Dendritic cell treated with granulocyte-macrophage colony-stimulating factor and Interleukin-4, amounts not matched to agents 40 ng/mL and 50 ng/mL, for 4 days (primary cell): ENCODE results near the gene ARHGAP8.
"Not testable (repeated sequence)": the region's sequence is repeated elsewhere in the genome, so short reads cannot be mapped to it uniquely, and the experiment has no call there.

Source experiments
- H3K27ac Mint-ChIP-seq: one replicate; pipeline ENCODE4 v1.8.0; 2022; ENCODE audit warnings: mild to moderate bottlenecking, mixed read lengths
- H3K27me3 Mint-ChIP-seq: one replicate; pipeline ENCODE4 v1.8.0; 2022; ENCODE audit warnings: mild to moderate bottlenecking, mixed read lengths
- H3K36me3 Mint-ChIP-seq: one replicate; pipeline ENCODE4 v1.8.0; 2022; ENCODE audit warnings: low read depth, mixed read lengths
- H3K4me1 Mint-ChIP-seq: one replicate; pipeline ENCODE4 v1.8.0; 2022; ENCODE audit warnings: low read depth, mixed read lengths
- H3K4me3 Mint-ChIP-seq: one replicate; pipeline ENCODE4 v1.8.0; 2022; ENCODE audit warnings: mild to moderate bottlenecking, moderate library complexity, mixed read lengths
- H3K9me3 Mint-ChIP-seq: one replicate; pipeline ENCODE4 v1.8.0; 2022; ENCODE audit warnings: mixed read lengths
- intact Hi-C: fragments of 100-400 bp; cut with micrococcal nuclease; formaldehyde crosslinking; loops from one replicate; pipeline ENCODE4 v1.15.0; 2022

ARHGAP8 gene

GRCh38 chr22:44782363-44782963 is 30.1 kb downstream of the ARHGAP8 start:
- Mint-ChIP-seq H3K4me1 (no peaks in the 10 kb centered on the region), H3K9me3 (no peaks in the 10 kb centered on the region), H3K4me3 (no peak overlapping the region), H3K36me3 (no peaks in the 10 kb centered on the region), H3K27ac (no peak overlapping the region), H3K27me3 (no peaks in the 10 kb centered on the region)
- intact Hi-C loops, result no loop called here

GRCh38 chr22:44783091-44783490 is 30.7 kb downstream of the ARHGAP8 start:
- intact Hi-C loops, result no loop called here
- Mint-ChIP-seq H3K27ac (no peak overlapping the region), H3K9me3 (no peaks in the 10 kb centered on the region), H3K27me3 (no peaks in the 10 kb centered on the region), H3K36me3 (no peaks in the 10 kb centered on the region), H3K4me1 (no peaks in the 10 kb centered on the region), H3K4me3 (no peak overlapping the region)

GRCh38 chr22:44783581-44783980 is 31.2 kb downstream of the ARHGAP8 start:
- no peak overlapping the region for H3K4me3 Mint-ChIP-seq
- no peaks in the 10 kb centered on the region for H3K36me3 Mint-ChIP-seq
- H3K27ac Mint-ChIP-seq, result no peak overlapping the region
- no peaks in the 10 kb centered on the region for H3K4me1 Mint-ChIP-seq
- intact Hi-C loops, result no loop called here
- no peaks in the 10 kb centered on the region for H3K9me3 Mint-ChIP-seq
- no peaks in the 10 kb centered on the region for H3K27me3 Mint-ChIP-seq

- Mint-ChIP-seq H3K4me3 (no peak overlapping the region), H3K27ac (no peak overlapping the region), H3K9me3 (no peaks in the 10 kb centered on the region), H3K4me1 (no peaks in the 10 kb centered on the region), H3K27me3 (no peaks in the 10 kb centered on the region), H3K36me3 (no peaks in the 10 kb centered on the region)
- intact Hi-C loops, result no loop called here
These were observed 33.8 kb downstream of the ARHGAP8 start for GRCh38 chr22:44786136-44786535.

GRCh38 chr22:44786610-44787009 is 34.2 kb downstream of the ARHGAP8 start:
- no peak overlapping the region for H3K27ac Mint-ChIP-seq
- H3K4me1 Mint-ChIP-seq, result no peaks in the 10 kb centered on the region
- intact Hi-C loops, result no loop called here
- H3K27me3 Mint-ChIP-seq, result no peaks in the 10 kb centered on the region
- no peak overlapping the region for H3K4me3 Mint-ChIP-seq
- no peaks in the 10 kb centered on the region for H3K9me3 Mint-ChIP-seq
- no peaks in the 10 kb centered on the region for H3K36me3 Mint-ChIP-seq

- Mint-ChIP-seq H3K9me3 (no peaks in the 10 kb centered on the region), H3K27me3 (no peaks in the 10 kb centered on the region), H3K36me3 (no peaks in the 10 kb centered on the region), H3K4me1 (no peaks in the 10 kb centered on the region), H3K4me3 (no peak overlapping the region), H3K27ac (no peak overlapping the region)
- intact Hi-C loops, result no loop called here
These were observed 35.5 kb downstream of the ARHGAP8 start for GRCh38 chr22:44787832-44788231.

- no peak overlapping the region for H3K4me3 Mint-ChIP-seq
- H3K9me3 Mint-ChIP-seq, result no peaks in the 10 kb centered on the region
- H3K4me1 Mint-ChIP-seq, result no peaks in the 10 kb centered on the region
- no peak overlapping the region for H3K27ac Mint-ChIP-seq
- H3K27me3 Mint-ChIP-seq, result no peaks in the 10 kb centered on the region
- H3K36me3 Mint-ChIP-seq, result no peaks in the 10 kb centered on the region
- intact Hi-C loops, result no loop called here
These were observed 40.7 kb downstream of the ARHGAP8 start for GRCh38 chr22:44793106-44793505.

GRCh38 chr22:44793506-44794172 is 41.3 kb downstream of the ARHGAP8 start:
- Mint-ChIP-seq H3K36me3 (no peaks in the 10 kb centered on the region), H3K27me3 (no peaks in the 10 kb centered on the region), H3K4me1 (no peaks in the 10 kb centered on the region), H3K27ac (no peak overlapping the region), H3K4me3 (no peak overlapping the region), H3K9me3 (no peaks in the 10 kb centered on the region)
- intact Hi-C loops, result no loop called here

- Mint-ChIP-seq H3K27ac (no peak overlapping the region), H3K4me3 (no peak overlapping the region), H3K36me3 (no peaks in the 10 kb centered on the region), H3K27me3 (no peaks in the 10 kb centered on the region), H3K9me3 (no peaks in the 10 kb centered on the region), H3K4me1 (no peaks in the 10 kb centered on the region)
- intact Hi-C loops, result no loop called here
These were observed 43.6 kb downstream of the ARHGAP8 start for GRCh38 chr22:44795701-44796630.

GRCh38 chr22:44797181-44797725 is 44.9 kb downstream of the ARHGAP8 start:
- peaks cover 2% of the 10 kb centered on the region for H3K27me3 Mint-ChIP-seq
- no peaks in the 10 kb centered on the region for H3K4me1 Mint-ChIP-seq
- no peaks in the 10 kb centered on the region for H3K36me3 Mint-ChIP-seq
- H3K9me3 Mint-ChIP-seq, result no peaks in the 10 kb centered on the region
- H3K27ac Mint-ChIP-seq, result no peak overlapping the region
- H3K4me3 Mint-ChIP-seq, result no peak overlapping the region
- intact Hi-C loops, result no loop called here

- intact Hi-C loops, result no loop called here
- H3K27me3 Mint-ChIP-seq, result peaks cover 2% of the 10 kb centered on the region
- no peaks in the 10 kb centered on the region for H3K9me3 Mint-ChIP-seq
- no peak overlapping the region for H3K27ac Mint-ChIP-seq
- no peak overlapping the region for H3K4me3 Mint-ChIP-seq
- no peaks in the 10 kb centered on the region for H3K36me3 Mint-ChIP-seq
- no peaks in the 10 kb centered on the region for H3K4me1 Mint-ChIP-seq
These were observed 46.9 kb downstream of the ARHGAP8 start for GRCh38 chr22:44799077-44799945.

- H3K27me3 Mint-ChIP-seq, H3K4me3 Mint-ChIP-seq, H3K4me1 Mint-ChIP-seq, intact Hi-C loops, H3K27ac Mint-ChIP-seq, H3K9me3 Mint-ChIP-seq, H3K36me3 Mint-ChIP-seq: not testable (repeated sequence)
These were observed 47.7 kb downstream of the ARHGAP8 start for GRCh38 chr22:44799946-44800634.

- Mint-ChIP-seq H3K9me3 (no peaks in the 10 kb centered on the region), H3K36me3 (no peaks in the 10 kb centered on the region), H3K27me3 (peaks cover 2% of the 10 kb centered on the region), H3K4me1 (no peaks in the 10 kb centered on the region), H3K27ac (no peak overlapping the region), H3K4me3 (no peak overlapping the region)
- intact Hi-C loops, result no loop called here
These were observed 49.1 kb downstream of the ARHGAP8 start for GRCh38 chr22:44801476-44801875.
